WTC11 (cell line): ENCODE measurements around the gene CACNA2D3. TPM values are rescaled to one million over a fixed set of nuclear protein-coding genes. Genes with fewer than 3 reads are reported as not detected.
A peak's percentile ranks its signal among the peaks of the same experiment; 100 is the strongest.

Source experiments
- ATAC-seq: fragments of 200-7000 bp; cut with Tn5 transposase; 2 replicates; pipeline ENCODE4 v1.10.0; 2021; ENCODE audit warnings: mild to moderate bottlenecking, moderate library complexity
- CTCF ChIA-PET: fragments of 300-600 bp; sonication (Branson Sonifier 250); formaldehyde crosslinking; loops from one replicate; lab custom pipeline; 2021; ENCODE audit warnings: antibody characterized with exemption; lab: Charles Lee
- POLR2A ChIA-PET: fragments of 350-600 bp; sonication (Branson Sonifier 250); formaldehyde crosslinking; loops from one replicate; lab custom pipeline; 2021; ENCODE audit warnings: antibody characterized with exemption; lab: Charles Lee
- DNase-seq: peaks from one replicate; pipeline ENCODE4 v3.0.0; 2021; ENCODE audit warnings: low spot score
- H3K27ac Mint-ChIP-seq: 2 replicates; pipeline ENCODE4 v1.8.0; 2021; ENCODE audit warnings: mixed read lengths
- H3K27me3 Mint-ChIP-seq: 2 replicates; pipeline ENCODE4 v1.8.0; 2021; ENCODE audit warnings: low read depth, mild to moderate bottlenecking, moderate library complexity, mixed read lengths
- H3K36me3 Mint-ChIP-seq: 2 replicates; pipeline ENCODE4 v1.8.0; 2021; ENCODE audit warnings: mixed read lengths
- H3K4me1 Mint-ChIP-seq: 2 replicates; pipeline ENCODE4 v1.8.0; 2022; ENCODE audit warnings: mixed read lengths
- H3K4me3 Mint-ChIP-seq: 2 replicates; pipeline ENCODE4 v1.8.0; 2021; ENCODE audit warnings: mild to moderate bottlenecking, moderate library complexity, mixed read lengths
- H3K9me3 Mint-ChIP-seq: 2 replicates; pipeline ENCODE4 v1.8.0; 2021; ENCODE audit warnings: mixed read lengths
- AFF4 ChIP-seq: sonication (generic); formaldehyde crosslinking; IDR thresholded peaks from 2 replicates; pipeline ENCODE4 v1.8.1; 2023; ENCODE audit warnings: mild to moderate bottlenecking, missing genetic modification reagents, borderline replicate concordance
- ATF3 ChIP-seq: sonication (generic); formaldehyde crosslinking; conservative IDR thresholded peaks from 2 replicates; pipeline ENCODE4 v1.8.1; 2022; ENCODE audit warnings: mild to moderate bottlenecking, missing genetic modification reagents
- CBFB ChIP-seq: sonication (generic); formaldehyde crosslinking; IDR thresholded peaks from 2 replicates; pipeline ENCODE4 v1.8.1; 2022; ENCODE audit warnings: mild to moderate bottlenecking, low read depth, missing genetic modification reagents
- CREM ChIP-seq: sonication (generic); formaldehyde crosslinking; IDR thresholded peaks from 2 replicates; pipeline ENCODE4 v1.8.1; 2022; ENCODE audit warnings: mild to moderate bottlenecking, missing genetic modification reagents, moderate library complexity
- E2F1 ChIP-seq: sonication (generic); formaldehyde crosslinking; IDR thresholded peaks from 2 replicates; pipeline ENCODE4 v1.8.0; 2022; ENCODE audit warnings: mild to moderate bottlenecking, missing genetic modification reagents
- E2F5 ChIP-seq: sonication (generic); formaldehyde crosslinking; IDR thresholded peaks from 2 replicates; pipeline ENCODE4 v1.8.1; 2022; ENCODE audit warnings: mild to moderate bottlenecking, moderate library complexity, missing genetic modification reagents
- FOXK1 ChIP-seq: sonication (generic); formaldehyde crosslinking; IDR thresholded peaks from 2 replicates; pipeline ENCODE4 v1.8.0; 2022; ENCODE audit warnings: mild to moderate bottlenecking, moderate library complexity, missing genetic modification reagents
- GRHL2 ChIP-seq: fragments of 250-450 bp; sonication (Bioruptor Pico); IDR thresholded peaks from 2 replicates; pipeline ENCODE4 v1.8.0; 2022; ENCODE audit warnings: mild to moderate bottlenecking, moderate library complexity; ENCODE audit not compliant: insufficient replicate concordance, severe bottlenecking
- GTF2I ChIP-seq: fragments of 250-450 bp; sonication (Bioruptor Pico); conservative IDR thresholded peaks from 2 replicates; pipeline ENCODE4 v1.4.0; 2021; ENCODE audit warnings: mild to moderate bottlenecking
- HMGA2 ChIP-seq: fragments of 250-450 bp; sonication (Bioruptor Pico); IDR thresholded peaks from 2 replicates; pipeline ENCODE4 v1.4.0; 2021; ENCODE audit warnings: mild to moderate bottlenecking, moderate library complexity
- IRF2 ChIP-seq: sonication (generic); formaldehyde crosslinking; IDR thresholded peaks from 2 replicates; pipeline ENCODE4 v1.8.0; 2022; ENCODE audit warnings: low read depth, missing genetic modification reagents, borderline replicate concordance
- MLX ChIP-seq: sonication (generic); formaldehyde crosslinking; IDR thresholded peaks from 2 replicates; pipeline ENCODE4 v1.8.1; 2023; ENCODE audit warnings: mild to moderate bottlenecking, missing genetic modification reagents, moderate library complexity
- NFE2L1 ChIP-seq: sonication (generic); formaldehyde crosslinking; IDR thresholded peaks from 2 replicates; pipeline ENCODE4 v1.8.1; 2023; ENCODE audit warnings: missing genetic modification reagents
- RORB ChIP-seq: fragments of 250-450 bp; sonication (Bioruptor Pico); IDR thresholded peaks from 2 replicates; pipeline ENCODE4 v1.9.0; 2021; ENCODE audit warnings: mild to moderate bottlenecking
- SMAD4 ChIP-seq: sonication (generic); formaldehyde crosslinking; IDR thresholded peaks from 2 replicates; pipeline ENCODE4 v1.8.0; 2022; ENCODE audit warnings: mild to moderate bottlenecking, missing genetic modification reagents
- TCF7 ChIP-seq: sonication (generic); formaldehyde crosslinking; IDR thresholded peaks from 2 replicates; pipeline ENCODE4 v1.8.0; 2022; ENCODE audit warnings: mild to moderate bottlenecking, low read depth, missing genetic modification reagents, moderate library complexity
- TEAD1 ChIP-seq: sonication (generic); formaldehyde crosslinking; IDR thresholded peaks from 2 replicates; pipeline ENCODE4 v1.8.0; 2022; ENCODE audit warnings: mild to moderate bottlenecking, missing genetic modification reagents
- ZNF423 ChIP-seq: fragments of 250-450 bp; sonication (Bioruptor Pico); IDR thresholded peaks from 2 replicates; pipeline ENCODE4 v2.1.2; 2022; ENCODE audit warnings: mild to moderate bottlenecking, moderate library complexity
- ZNF425 ChIP-seq: fragments of 250-450 bp; sonication (Bioruptor Pico); conservative IDR thresholded peaks from 2 replicates; pipeline ENCODE4 v1.9.0; 2021; ENCODE audit warnings: mild to moderate bottlenecking
- ZNF512 ChIP-seq: sonication (generic); formaldehyde crosslinking; IDR thresholded peaks from 2 replicates; pipeline ENCODE4 v1.8.1; 2022; ENCODE audit warnings: missing genetic modification reagents, borderline replicate concordance
- total RNA-seq: library from RNA; stranded (reverse); gene quantifications from 3 replicates; pipeline ENCODE4 v1.2.3, GENCODE V29; 2021

The CACNA2D3 gene
- total RNA-seq, 1 experiment from 2014 or later, result 5.0 TPM

- CTCF ChIA-PET, result no interaction called here
- peaks cover 7% of the 10 kb centered on the region; the same call in 1 of the 2 replicates for H3K9me3 Mint-ChIP-seq
- POLR2A ChIA-PET, result no interaction called here
- no peaks in the 10 kb centered on the region for H3K27me3 Mint-ChIP-seq
- H3K27ac Mint-ChIP-seq, result no peak overlapping the region
- H3K4me1 Mint-ChIP-seq, result peaks cover 45% of the 10 kb centered on the region
- H3K4me3 Mint-ChIP-seq, result no peak overlapping the region
- H3K36me3 Mint-ChIP-seq, result peaks cover 6% of the 10 kb centered on the region
- TF ChIP-seq AFF4 (CRISPR knock-in tag) (no peak), NFE2L1 (CRISPR knock-in tag) (no peak), ZNF512 (no peak), TEAD1 (CRISPR knock-in tag) (no peak), ATF3 (CRISPR knock-in tag) (no peak)
- ATAC-seq, result no peak
- no peak for DNase-seq
Measured at GRCh38 chr3:54676087-54676486, 553.7 kb downstream of the CACNA2D3 start.

GRCh38 chr3:54681706-54682105, 559.4 kb downstream of the CACNA2D3 start:
- Mint-ChIP-seq H3K4me1 (peaks cover 37% of the 10 kb centered on the region), H3K9me3 (peaks cover 3% of the 10 kb centered on the region; the same call in 1 of the 2 replicates), H3K4me3 (no peak overlapping the region), H3K27me3 (no peaks in the 10 kb centered on the region), H3K36me3 (no peaks in the 10 kb centered on the region; the same call in 1 of the 2 replicates), H3K27ac (no peak overlapping the region)
- no peak for TF ChIP-seq ZNF423 (CRISPR knock-in tag)
- no peak for TF ChIP-seq TCF7 (CRISPR knock-in tag)
- TF ChIP-seq GRHL2 (CRISPR knock-in tag), result no peak
- TF ChIP-seq MLX (CRISPR knock-in tag), result no peak
- TF ChIP-seq GTF2I (CRISPR knock-in tag), result no peak
- POLR2A ChIA-PET, result no interaction called here
- ATAC-seq (no peak), DNase-seq (no peak)
- CTCF ChIA-PET, result no interaction called here

- no peak for ATAC-seq
- no peak for TF ChIP-seq IRF2 (CRISPR knock-in tag)
- TF ChIP-seq E2F1 (CRISPR knock-in tag), result no peak
- TF ChIP-seq CREM (CRISPR knock-in tag), result no peak
- TF ChIP-seq ATF3 (CRISPR knock-in tag), result no peak
- no peak for TF ChIP-seq RORB (CRISPR knock-in tag)
- no peak for TF ChIP-seq FOXK1 (CRISPR knock-in tag)
- no peak for TF ChIP-seq E2F5
- TF ChIP-seq SMAD4 (CRISPR knock-in tag), result no peak
- TF ChIP-seq CBFB (CRISPR knock-in tag), result no peak
- TF ChIP-seq ZNF425, result no peak
- TF ChIP-seq HMGA2 (CRISPR knock-in tag), result no peak
Measured at GRCh38 chr3:54685213-54685612, 562.9 kb downstream of the CACNA2D3 start.

More at GRCh38 chr3:54685213-54685612, 562.9 kb downstream of the CACNA2D3 start:
- Mint-ChIP-seq H3K27me3 (no peaks in the 10 kb centered on the region), H3K36me3 (no peaks in the 10 kb centered on the region), H3K9me3 (no peaks in the 10 kb centered on the region), H3K27ac (peak overlapping the region; percentile 48; the same call in 1 of the 2 replicates), H3K4me1 (peaks cover 54% of the 10 kb centered on the region), H3K4me3 (no peak overlapping the region)
- DNase-seq, result no peak
- ChIA-PET CTCF (no interaction called here), POLR2A (no interaction called here)
